ENCODE results near the gene KLRF2.

- TF ChIP-seq SIN3A (conservative IDR thresholded peaks at IDR 0.05 in 1 of 2, IDR thresholded peaks at IDR 0.05 in 1 of 2; ENCODE audit: low read depth in 1 of 2, low read length in 2 of 2): no peak
- TF ChIP-seq RXRA (IDR thresholded peaks at IDR 0.05; ENCODE audit: insufficient read depth, low read depth, low read length): no peak
- TF ChIP-seq CTCF (IDR thresholded peaks at IDR 0.05; ENCODE audit: control extremely low read depth in 1 of 3, insufficient read depth in 1 of 3, low read depth in 1 of 3, low read length in 3 of 3): no peak
- TF ChIP-seq HDAC6 (IDR thresholded peaks at IDR 0.05; ENCODE audit: low read depth, low read length): no peak
- TF ChIP-seq EZH2 (IDR thresholded peaks at IDR 0.05; ENCODE audit: low read depth, low read length, severe bottlenecking): no peak
- TF ChIP-seq POLR2A (IDR thresholded peaks at IDR 0.05; ENCODE audit: control extremely low read depth in 1 of 2, low read depth in 2 of 2, low read length in 2 of 2): no peak
- no peak for TF ChIP-seq GABPA (IDR thresholded peaks at IDR 0.05; ENCODE audit: borderline replicate concordance, insufficient read depth, low read length)
- no peak for TF ChIP-seq USF2 (IDR thresholded peaks at IDR 0.05; ENCODE audit: low read length)
- TF ChIP-seq EP300 (IDR thresholded peaks at IDR 0.05; ENCODE audit: borderline replicate concordance in 1 of 2, low read depth in 2 of 2, low read length in 2 of 2): no peak
- no peak for TF ChIP-seq ZNF274 (IDR thresholded peaks at IDR 0.05; ENCODE audit: borderline replicate concordance, extremely low read depth, low read length)
- TF ChIP-seq TAF1 (IDR thresholded peaks at IDR 0.05; ENCODE audit: low read depth, low read length): no peak
- TF ChIP-seq MAX (IDR thresholded peaks at IDR 0.05): no peak
- TF ChIP-seq RFX5 (IDR thresholded peaks at IDR 0.05; ENCODE audit: borderline replicate concordance, low read depth, low read length): no peak
- TF ChIP-seq SP1 (IDR thresholded peaks at IDR 0.05; ENCODE audit: low read depth, low read length): no peak
Observed at GRCh38 chr12:9856151-9856550, 25.1 kb upstream of the KLRF2 start.
